Measurements from ENCODE around the gene RAB11FIP4.

DNA sequence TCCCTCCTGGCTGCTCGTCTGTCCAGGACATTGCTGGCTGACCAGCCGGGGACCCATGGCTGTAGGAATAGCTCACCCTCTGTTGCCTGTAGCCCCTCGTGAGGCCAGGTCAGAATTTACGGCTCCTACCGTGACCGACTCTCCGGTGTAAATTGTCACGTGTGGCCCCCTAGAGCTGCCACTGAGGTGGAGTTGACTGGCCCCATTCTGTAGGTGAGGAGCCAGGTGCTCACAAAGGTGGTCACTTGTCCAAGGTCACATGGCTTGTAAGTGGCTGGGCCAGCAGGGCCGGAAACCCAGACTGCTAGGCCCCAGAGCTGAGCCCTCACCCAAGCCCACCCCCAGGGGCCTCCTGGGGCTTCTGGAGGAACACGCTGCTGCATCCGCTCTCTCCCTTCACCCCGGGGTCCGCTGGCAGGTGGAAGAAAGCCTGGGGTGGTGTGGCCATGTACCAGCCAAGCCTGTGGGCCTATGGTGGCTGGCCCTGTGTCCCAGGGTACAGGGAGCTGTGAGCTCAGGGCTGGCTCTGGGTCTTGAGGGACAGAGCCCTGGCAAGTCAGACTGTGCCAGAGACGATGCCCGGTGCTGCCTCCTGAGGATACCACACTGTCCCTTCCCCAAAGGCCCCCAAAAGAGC is 120.7 kb downstream of the RAB11FIP4 start:
- TF ChIP-seq, protein P1, sequence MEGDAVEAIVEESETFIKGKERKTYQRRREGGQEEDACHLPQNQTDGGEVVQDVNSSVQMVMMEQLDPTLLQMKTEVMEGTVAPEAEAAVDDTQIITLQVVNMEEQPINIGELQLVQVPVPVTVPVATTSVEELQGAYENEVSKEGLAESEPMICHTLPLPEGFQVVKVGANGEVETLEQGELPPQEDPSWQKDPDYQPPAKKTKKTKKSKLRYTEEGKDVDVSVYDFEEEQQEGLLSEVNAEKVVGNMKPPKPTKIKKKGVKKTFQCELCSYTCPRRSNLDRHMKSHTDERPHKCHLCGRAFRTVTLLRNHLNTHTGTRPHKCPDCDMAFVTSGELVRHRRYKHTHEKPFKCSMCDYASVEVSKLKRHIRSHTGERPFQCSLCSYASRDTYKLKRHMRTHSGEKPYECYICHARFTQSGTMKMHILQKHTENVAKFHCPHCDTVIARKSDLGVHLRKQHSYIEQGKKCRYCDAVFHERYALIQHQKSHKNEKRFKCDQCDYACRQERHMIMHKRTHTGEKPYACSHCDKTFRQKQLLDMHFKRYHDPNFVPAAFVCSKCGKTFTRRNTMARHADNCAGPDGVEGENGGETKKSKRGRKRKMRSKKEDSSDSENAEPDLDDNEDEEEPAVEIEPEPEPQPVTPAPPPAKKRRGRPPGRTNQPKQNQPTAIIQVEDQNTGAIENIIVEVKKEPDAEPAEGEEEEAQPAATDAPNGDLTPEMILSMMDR (IDR thresholded peaks at IDR 0.05), result no peak
- TF ChIP-seq POLR2A (IDR thresholded peaks at IDR 0.05), result no peak
